Peyer's patch (tissue), 4 donors: Measurements from ENCODE around the gene RPS15. TPM values are rescaled to one million over a fixed set of nuclear protein-coding genes. Genes with fewer than 3 reads are reported as not detected.
"Not testable (repeated sequence)": the region's sequence is repeated elsewhere in the genome, so short reads cannot be mapped to it uniquely, and the experiment has no call there.

ENCODE experiments used
- DNase-seq, 3 donors: peaks; one replicate each; pipeline ENCODE4 v3.0.0-alpha.2; 2017 to 2019
- H3K27ac ChIP-seq, 4 donors: fragments of 200-600 bp; sonication (generic); one replicate each; pipeline ENCODE4 v1.5.1; 2016 to 2019
- H3K27me3 ChIP-seq, 2 donors: fragments of 200-600 bp; sonication (generic); one replicate each; pipeline ENCODE4 v1.5.1; 2019
- H3K36me3 ChIP-seq, 3 donors: fragments of 200-600 bp; sonication (generic); one replicate each; pipeline ENCODE4 v1.5.1; 2016 to 2019
- H3K4me1 ChIP-seq, 4 donors: fragments of 200-600 bp; sonication (generic); one replicate each; pipeline ENCODE4 v1.5.1; 2016 to 2019
- H3K4me3 ChIP-seq, 4 donors: fragments of 200-600 bp; sonication (generic); 1 replicate in 3 of 4; 2 replicates in 1 of 4; pipeline ENCODE4 v1.5.1; 2016 to 2019; ENCODE audit warnings: mild to moderate bottlenecking in 1 of 4
- H3K9me3 ChIP-seq, 4 donors: fragments of 200-600 bp; sonication (generic); one replicate each; pipeline ENCODE4 v1.5.1; 2016 to 2019; ENCODE audit warnings: mild to moderate bottlenecking in 1 of 4
- POLR2A ChIP-seq, 2 donors: fragments of 450-650 bp; IDR thresholded peaks; one replicate each; pipeline ENCODE4 v1.5.1; 2017; ENCODE audit warnings: antibody characterized with exemption in 2 of 2, mild to moderate bottlenecking in 2 of 2, moderate library complexity in 2 of 2
- total RNA-seq, 4 donors: library from RNA; depleted of rRNA; stranded (reverse); fragments of >200 nt; gene quantifications; one replicate each; pipeline ENCODE4 v1.1.0, GENCODE V29; 2016
- TF ChIP-seq, protein P1 (sequence below), 6 experiments: fragments of 450-650 bp in 4 of 6; fragments of 200-600 bp in 2 of 6; sonication (generic) in 1 of 6; IDR thresholded peaks; one replicate each; pipeline ENCODE4 v1.5.1; 2017 to 2019; ENCODE audit warnings: antibody characterized with exemption in 6 of 6, mild to moderate bottlenecking in 3 of 6, moderate library complexity in 1 of 6

Gene RPS15
- total RNA-seq, 4 donors from 2014 or later: 1,044 to 1,915 (median 1,354) TPM

DNA sequence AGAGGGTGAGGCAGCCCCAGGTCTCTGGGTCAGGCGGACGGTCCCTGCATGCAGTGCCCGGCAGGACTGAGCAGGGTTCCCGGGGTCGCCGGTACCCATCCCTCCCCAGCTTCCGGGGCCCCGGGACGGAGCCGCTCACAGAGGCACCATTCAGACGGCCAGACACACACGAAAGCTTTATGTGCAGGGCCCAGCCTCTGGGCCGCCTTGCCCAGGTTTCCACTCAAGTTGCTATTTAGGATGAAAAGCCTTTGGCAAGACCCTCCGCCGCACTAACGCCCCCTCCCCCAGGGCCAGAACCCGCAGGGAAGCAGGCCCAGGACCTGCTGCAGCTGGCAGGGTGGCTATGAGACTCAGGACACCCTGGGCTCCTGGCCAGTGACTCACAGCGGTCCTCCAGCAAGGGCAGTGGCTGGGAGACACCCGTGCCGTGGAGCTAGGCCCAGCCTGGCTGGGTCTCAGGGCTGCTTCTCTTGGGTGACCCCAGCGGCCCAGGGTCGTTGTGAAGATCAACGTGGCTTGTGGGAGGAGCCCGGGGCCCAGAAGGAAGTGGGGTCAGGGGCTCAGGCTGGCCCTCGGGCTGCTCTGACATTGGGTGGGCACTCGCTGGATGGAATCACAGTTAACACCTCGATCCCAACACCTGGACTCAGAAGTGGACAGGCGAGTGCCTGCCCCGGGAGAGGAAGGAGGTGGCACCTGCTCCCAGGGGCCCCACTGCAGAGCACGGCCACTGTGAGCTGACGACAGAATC lies 36.0 kb downstream of the RPS15 start:
- Histone ChIP-seq H3K27me3 (peaks cover 0 to 36% of the 10 kb centered on the region in 2 donors), H3K4me1 (peaks cover 15 to 50% (median 37%) of the 10 kb centered on the region in 4 donors)
- no peak for DNase-seq

DNA sequence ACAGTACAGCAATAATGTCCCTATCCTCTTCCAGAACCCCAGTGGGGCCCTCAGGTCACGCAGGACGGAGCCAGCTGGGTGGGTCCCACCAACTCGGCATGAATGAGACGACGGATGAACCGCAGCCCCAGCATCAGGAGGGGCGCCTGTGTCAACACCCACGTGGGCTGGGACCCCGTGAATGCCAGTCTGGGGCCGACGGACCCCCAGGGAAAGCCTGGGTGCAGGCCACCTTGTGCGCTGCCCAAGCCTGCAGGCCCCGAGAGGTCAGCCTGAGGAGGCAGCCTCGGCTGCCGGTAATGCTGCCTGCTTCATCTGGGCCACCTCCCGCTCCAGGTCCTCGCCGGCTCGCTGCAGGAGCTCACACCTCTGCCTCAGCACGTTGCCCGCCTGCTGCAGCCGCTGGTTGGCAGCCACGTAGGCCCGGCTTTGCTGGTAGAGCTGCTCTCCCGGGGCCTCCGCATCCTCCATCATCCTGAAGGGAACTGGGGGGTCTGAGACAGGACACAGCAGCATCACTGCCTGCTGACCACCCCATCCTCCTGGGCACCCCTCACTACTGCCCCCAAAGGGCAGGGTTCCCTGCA lies 36.7 kb downstream of the RPS15 start:
- peaks cover 0 to 32% of the 10 kb centered on the region in 2 donors for H3K27me3 ChIP-seq
- no peaks in the 10 kb centered on the region for H3K9me3 ChIP-seq
- H3K36me3 ChIP-seq: peaks cover 0 to 22% (median 0%) of the 10 kb centered on the region in 3 donors
- peaks cover 12 to 46% (median 38%) of the 10 kb centered on the region in 4 donors for H3K4me1 ChIP-seq
- TF ChIP-seq, protein P1, sequence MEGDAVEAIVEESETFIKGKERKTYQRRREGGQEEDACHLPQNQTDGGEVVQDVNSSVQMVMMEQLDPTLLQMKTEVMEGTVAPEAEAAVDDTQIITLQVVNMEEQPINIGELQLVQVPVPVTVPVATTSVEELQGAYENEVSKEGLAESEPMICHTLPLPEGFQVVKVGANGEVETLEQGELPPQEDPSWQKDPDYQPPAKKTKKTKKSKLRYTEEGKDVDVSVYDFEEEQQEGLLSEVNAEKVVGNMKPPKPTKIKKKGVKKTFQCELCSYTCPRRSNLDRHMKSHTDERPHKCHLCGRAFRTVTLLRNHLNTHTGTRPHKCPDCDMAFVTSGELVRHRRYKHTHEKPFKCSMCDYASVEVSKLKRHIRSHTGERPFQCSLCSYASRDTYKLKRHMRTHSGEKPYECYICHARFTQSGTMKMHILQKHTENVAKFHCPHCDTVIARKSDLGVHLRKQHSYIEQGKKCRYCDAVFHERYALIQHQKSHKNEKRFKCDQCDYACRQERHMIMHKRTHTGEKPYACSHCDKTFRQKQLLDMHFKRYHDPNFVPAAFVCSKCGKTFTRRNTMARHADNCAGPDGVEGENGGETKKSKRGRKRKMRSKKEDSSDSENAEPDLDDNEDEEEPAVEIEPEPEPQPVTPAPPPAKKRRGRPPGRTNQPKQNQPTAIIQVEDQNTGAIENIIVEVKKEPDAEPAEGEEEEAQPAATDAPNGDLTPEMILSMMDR (IDR thresholded peaks at IDR 0.05): no peak
- no peak for TF ChIP-seq POLR2A (IDR thresholded peaks at IDR 0.05)
- no peak overlapping the region for H3K4me3 ChIP-seq
- DNase-seq: no peak
- no peak overlapping the region for H3K27ac ChIP-seq

More for the DNA sequence above, 36.0 kb downstream of the RPS15 start:
- Histone ChIP-seq H3K4me3 (no peak overlapping the region), H3K9me3 (no peaks in the 10 kb centered on the region), H3K36me3 (peaks cover 0 to 22% (median 0%) of the 10 kb centered on the region in 3 donors), H3K27ac (no peak overlapping the region)
- TF ChIP-seq, protein P1 (IDR thresholded peaks at IDR 0.05): no peak
- no peak for TF ChIP-seq POLR2A (IDR thresholded peaks at IDR 0.05)

DNA sequence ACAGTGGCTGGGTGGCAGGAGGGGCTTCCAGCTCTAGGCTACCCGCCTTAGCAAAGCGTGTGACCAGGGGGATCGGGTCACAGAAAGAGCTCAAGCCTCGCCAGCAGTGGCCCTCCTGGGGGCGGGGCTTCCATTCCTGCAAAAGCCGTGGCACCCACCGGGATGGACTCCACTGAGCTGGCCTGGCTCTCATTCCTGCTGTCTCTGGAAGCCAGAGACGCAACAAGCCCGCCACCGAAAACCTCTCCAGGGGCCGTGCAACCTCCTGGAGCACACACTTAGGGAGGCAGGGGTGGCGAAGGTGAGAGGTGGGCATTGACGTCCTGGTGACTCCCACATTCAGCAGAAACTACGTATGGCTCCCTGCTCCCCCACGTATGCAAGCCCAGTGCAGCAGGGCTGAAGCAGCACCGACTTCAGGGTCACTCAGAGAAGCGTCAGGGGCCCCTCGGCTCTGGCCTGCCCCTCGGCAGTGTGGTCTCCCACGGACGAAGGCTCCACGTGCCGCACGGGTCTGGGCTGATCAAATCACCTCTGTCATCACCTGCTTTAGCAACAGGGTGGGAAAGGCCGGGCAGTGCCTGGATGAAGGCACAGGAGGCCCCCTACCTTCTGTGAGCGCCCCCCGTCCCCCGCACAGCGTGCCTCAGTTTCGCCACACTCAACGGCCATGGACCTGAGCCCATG lies 37.7 kb downstream of the RPS15 start:
- Histone ChIP-seq H3K9me3 (no peaks in the 10 kb centered on the region), H3K4me1 (peaks cover 5 to 35% (median 27%) of the 10 kb centered on the region in 4 donors), H3K27ac (no peak overlapping the region), H3K4me3 (no peak overlapping the region), H3K36me3 (peaks cover 0 to 22% (median 0%) of the 10 kb centered on the region in 3 donors), H3K27me3 (peaks cover 0 to 22% of the 10 kb centered on the region in 2 donors)
- TF ChIP-seq, protein P1 (IDR thresholded peaks at IDR 0.05): no peak
- TF ChIP-seq POLR2A (IDR thresholded peaks at IDR 0.05): no peak
- DNase-seq: no peak

DNA sequence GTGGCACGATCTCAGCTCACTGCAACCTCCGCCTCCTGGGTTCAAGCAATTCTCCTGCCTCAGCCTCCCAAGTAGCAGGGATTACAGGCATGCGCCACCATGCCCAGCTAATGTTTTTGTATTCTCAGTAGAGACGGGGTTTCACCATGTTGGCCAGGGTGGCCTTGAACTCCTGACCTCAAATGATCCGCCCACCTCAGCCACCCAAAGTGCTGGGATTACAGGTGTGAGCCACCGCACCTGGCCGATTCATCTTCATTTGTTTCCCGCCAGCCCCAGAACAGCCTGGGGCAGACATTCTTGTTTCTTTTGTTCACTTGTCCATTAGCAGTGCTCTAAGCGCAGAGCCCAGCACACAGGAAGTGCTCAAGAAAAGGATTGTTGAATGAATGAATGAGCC lies 38.9 kb downstream of the RPS15 start:
- Histone ChIP-seq H3K27me3 (peaks cover 0 to 10% of the 10 kb centered on the region in 2 donors), H3K36me3 (peaks cover 0 to 22% (median 0%) of the 10 kb centered on the region in 3 donors), H3K4me1 (peaks cover 0 to 24% (median 18%) of the 10 kb centered on the region in 4 donors)
- not testable (repeated sequence) for H3K4me3 ChIP-seq, H3K27ac ChIP-seq, DNase-seq, H3K9me3 ChIP-seq

DNA sequence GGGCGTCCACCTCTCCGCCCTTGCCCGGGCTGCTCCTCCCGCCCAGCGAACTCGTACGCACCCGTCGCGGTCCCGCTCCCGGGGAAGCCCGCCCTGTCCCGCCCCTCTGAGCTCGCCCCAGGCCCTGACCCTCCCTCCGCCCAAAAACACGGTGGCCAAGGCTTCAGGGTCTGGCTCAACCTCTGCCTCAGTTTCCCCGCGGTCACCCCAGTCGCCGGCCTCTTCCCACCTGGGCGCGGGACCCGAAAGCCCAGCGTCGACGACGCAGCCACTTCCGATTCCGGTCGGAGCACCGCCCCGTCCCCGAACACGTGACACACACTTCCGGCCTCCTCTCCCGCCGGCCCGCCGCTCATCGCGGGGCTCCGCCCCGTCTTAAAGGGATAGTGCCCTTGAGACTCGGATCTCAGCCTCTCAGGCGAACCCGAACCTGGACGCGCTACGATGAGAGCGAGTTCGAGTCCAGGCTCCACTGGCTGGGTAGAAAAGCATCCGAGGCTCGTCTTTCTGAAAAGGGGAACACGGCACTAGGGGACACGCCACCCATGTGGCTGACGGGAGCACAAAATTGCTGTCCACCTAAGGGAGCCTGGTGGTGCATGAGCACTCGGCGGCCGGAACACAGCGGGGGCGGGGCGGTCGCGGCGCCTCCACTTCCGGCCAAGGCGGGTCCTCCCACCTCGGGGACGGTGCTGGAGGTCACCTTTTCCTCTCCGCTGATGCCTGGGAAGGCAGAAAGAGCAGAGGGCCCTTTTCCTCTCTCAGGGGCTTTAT lies 40.9 kb downstream of the RPS15 start, which contains the start of gene C19orf25:
TSS of gene C19orf25 (minus strand) at position 282 of the 774 bp plus-strand sequence. CDS start 312 bp downstream, outside the sequence.
- Histone ChIP-seq H3K4me3 (peak within 1 kb of the TSS; percentile 63 to 99 (median 81)), H3K27me3 (no peaks in the 10 kb centered on the region), H3K4me1 (peaks cover 0 to 16% (median 14%) of the 10 kb centered on the region in 4 donors), H3K36me3 (peaks cover 0 to 22% (median 0%) of the 10 kb centered on the region in 3 donors), H3K27ac (peak within 1 kb of the TSS; percentile 74 to 85 (median 82)), H3K9me3 (no peaks in the 10 kb centered on the region)
- DNase-seq: peak; percentile 94 to 97 (median 97)
- TF ChIP-seq, protein P1 (IDR thresholded peaks at IDR 0.05): peak in 2 of 6 experiments; percentile 12 to 23
- peak; percentile 57 to 68 for TF ChIP-seq POLR2A (IDR thresholded peaks at IDR 0.05)
